H9 (cell line): ENCODE measurements around the gene FOXM1. TPM values are rescaled to one million over a fixed set of nuclear protein-coding genes. Genes with fewer than 3 reads are reported as not detected.
"Not testable (repeated sequence)": the region's sequence is repeated elsewhere in the genome, so short reads cannot be mapped to it uniquely, and the experiment has no call there.

Source experiments
- DNase-seq: peaks from one replicate; pipeline ENCODE4 v3.0.0-alpha.2; 2017
- H2AFZ ChIP-seq: one replicate; pipeline ENCODE4 v1.6.1; 2013; ENCODE audit warnings: mild to moderate bottlenecking, low read length, control low read depth, moderate library complexity
- H2AK5ac ChIP-seq: 2 replicates; pipeline ENCODE4 v1.6.1; 2013; ENCODE audit warnings: low read length, control low read depth, mixed read lengths; ENCODE audit not compliant: insufficient read length
- H2BK120ac ChIP-seq: one replicate; pipeline ENCODE4 v1.6.1; 2013; ENCODE audit warnings: low read depth, mild to moderate bottlenecking, low read length, control low read depth, inconsistent platforms; ENCODE audit not compliant: poor library complexity, severe bottlenecking
- H2BK12ac ChIP-seq: 2 replicates; pipeline ENCODE4 v1.6.1; 2013; ENCODE audit warnings: low read length, control low read depth, mixed read lengths, low read depth; ENCODE audit not compliant: insufficient read length
- H2BK15ac ChIP-seq: 2 replicates; pipeline ENCODE4 v1.6.1; 2013; ENCODE audit warnings: low read depth, low read length, control low read depth
- H2BK20ac ChIP-seq: one replicate; pipeline ENCODE4 v1.6.1; 2013; ENCODE audit warnings: low read depth, mild to moderate bottlenecking, low read length, control low read depth, inconsistent platforms; ENCODE audit not compliant: poor library complexity, severe bottlenecking
- H2BK5ac ChIP-seq: 2 replicates; pipeline ENCODE4 v1.6.1; 2013; ENCODE audit warnings: low read length, control low read depth, mixed read lengths; ENCODE audit not compliant: insufficient read length
- H3K14ac ChIP-seq: 2 replicates; pipeline ENCODE4 v1.6.1; 2013; ENCODE audit warnings: low read length, control low read depth; ENCODE audit not compliant: insufficient read depth
- H3K18ac ChIP-seq: 2 replicates; pipeline ENCODE4 v1.6.1; 2013; ENCODE audit warnings: low read depth, mild to moderate bottlenecking, mixed read lengths, low read length, control low read depth; ENCODE audit not compliant: insufficient read length
- H3K23ac ChIP-seq: 2 replicates; pipeline ENCODE4 v1.6.1; 2013; ENCODE audit warnings: low read length, control low read depth, mixed read lengths, low read depth; ENCODE audit not compliant: insufficient read length
- H3K23me2 ChIP-seq: 2 replicates; pipeline ENCODE4 v1.6.1; 2013; ENCODE audit warnings: low read depth, mild to moderate bottlenecking, mixed read lengths, low read length, control low read depth; ENCODE audit not compliant: insufficient read length, poor library complexity, severe bottlenecking
- H3K27ac ChIP-seq: 2 replicates; pipeline ENCODE4 v1.5.1; 2013; ENCODE audit warnings: low read length, control low read depth, mixed read lengths, low read depth; ENCODE audit not compliant: insufficient read length
- H3K27me3 ChIP-seq: 2 replicates; pipeline ENCODE4 v1.6.1; 2013; ENCODE audit warnings: low read length, control low read depth, inconsistent platforms; ENCODE audit not compliant: insufficient read depth
- H3K4ac ChIP-seq: 2 replicates; pipeline ENCODE4 v1.6.1; 2013; ENCODE audit warnings: low read depth, mild to moderate bottlenecking, control low read depth, inconsistent platforms, low read length, moderate library complexity
- H3K4me1 ChIP-seq: 2 replicates; pipeline ENCODE4 v1.6.1; 2013; ENCODE audit warnings: low read length, control low read depth, inconsistent platforms; ENCODE audit not compliant: insufficient read depth
- H3K4me2 ChIP-seq: 2 replicates; pipeline ENCODE4 v1.6.1; 2013; ENCODE audit warnings: low read length, control low read depth, mixed read lengths; ENCODE audit not compliant: insufficient read length, insufficient read depth
- H3K56ac ChIP-seq: 2 replicates; pipeline ENCODE4 v1.6.1; 2013; ENCODE audit warnings: low read depth, mild to moderate bottlenecking, mixed read lengths, low read length, control low read depth; ENCODE audit not compliant: insufficient read length
- H3K79me1 ChIP-seq: 2 replicates; pipeline ENCODE4 v1.6.1; 2013; ENCODE audit warnings: low read depth, mild to moderate bottlenecking, moderate library complexity, low read length, control low read depth, inconsistent platforms; ENCODE audit not compliant: insufficient read depth, poor library complexity, severe bottlenecking
- H3K79me2 ChIP-seq: 2 replicates; pipeline ENCODE4 v1.6.1; 2013; ENCODE audit warnings: low read length, control low read depth, inconsistent platforms; ENCODE audit not compliant: insufficient read depth
- H3K9ac ChIP-seq: 2 replicates; pipeline ENCODE4 v1.6.1; 2013; ENCODE audit warnings: low read length, control low read depth, mixed read lengths; ENCODE audit not compliant: insufficient read length; ENCODE audit errors: extremely low read depth
- H3K9me3 ChIP-seq: one replicate; pipeline ENCODE4 v1.6.1; 2013; ENCODE audit warnings: low read depth, low read length, inconsistent platforms; ENCODE audit not compliant: control insufficient read depth
- H3T11ph ChIP-seq: one replicate; pipeline ENCODE4 v1.6.1; 2013; ENCODE audit warnings: mild to moderate bottlenecking, low read length, control low read depth, inconsistent platforms
- H4K20me1 ChIP-seq: one replicate; pipeline ENCODE4 v1.6.1; 2013; ENCODE audit not compliant: control insufficient read depth, insufficient read length, insufficient read depth
- H4K5ac ChIP-seq: 2 replicates; pipeline ENCODE4 v1.6.1; 2013; ENCODE audit warnings: low read depth, mild to moderate bottlenecking, mixed read lengths, low read length, control low read depth; ENCODE audit not compliant: insufficient read length
- H4K8ac ChIP-seq: replicated peaks from 2 replicates; pipeline ENCODE4 v1.6.1; 2013; ENCODE audit warnings: low read length, control low read depth, mixed read lengths, low read depth; ENCODE audit not compliant: insufficient read length
- H4K91ac ChIP-seq: 2 replicates; pipeline ENCODE4 v1.6.1; 2013; ENCODE audit warnings: low read depth, mild to moderate bottlenecking, moderate library complexity, mixed read lengths, low read length, control low read depth; ENCODE audit not compliant: insufficient read length
- H3K27ac Mint-ChIP-seq, 3 experiments: 2 replicates in 2 of 3; 3 replicates in 1 of 3; pipeline ENCODE4 v1.8.0; 2020 to 2021; ENCODE audit warnings: mixed read lengths in 3 of 3, mild to moderate bottlenecking in 1 of 3, moderate library complexity in 1 of 3
- H3K27me3 Mint-ChIP-seq: 2 replicates; pipeline ENCODE4 v1.8.0; 2021; ENCODE audit warnings: low read depth, mild to moderate bottlenecking, moderate library complexity, mixed read lengths
- H3K36me3 Mint-ChIP-seq, 3 experiments: 2 replicates in 2 of 3; 3 replicates in 1 of 3; pipeline ENCODE4 v1.8.0; 2020 to 2021; ENCODE audit warnings: low read depth in 3 of 3, mixed read lengths in 3 of 3; ENCODE audit not compliant: insufficient read depth in 1 of 3
- H3K4me1 Mint-ChIP-seq, 2 experiments: 2 replicates each; pipeline ENCODE4 v1.8.0; 2020; ENCODE audit warnings: mixed read lengths in 2 of 2
- H3K4me3 Mint-ChIP-seq, 2 experiments: 2 replicates in 1 of 2; 3 replicates in 1 of 2; pipeline ENCODE4 v1.8.0; 2020 to 2021; ENCODE audit warnings: mild to moderate bottlenecking in 2 of 2, mixed read lengths in 2 of 2, moderate library complexity in 1 of 2
- H3K9me3 Mint-ChIP-seq, 2 experiments: 2 replicates in 1 of 2; 3 replicates in 1 of 2; pipeline ENCODE4 v1.8.0; 2020; ENCODE audit warnings: mild to moderate bottlenecking in 2 of 2, mixed read lengths in 2 of 2, moderate library complexity in 1 of 2
- WGBS: extraction: QIAGEN DNeasy Blood & Tissue Kit; methylation state at CpG from one replicate; pipeline ENCODE4 v1.1.7; 2013; ENCODE audit warnings: missing lambda C conversion rate, low lambda C conversion rate, mixed read lengths; ENCODE audit not compliant: insufficient read length; ENCODE audit errors: extremely low coverage; 5-methylcytosine and 5-hydroxymethylcytosine counted together
- total RNA-seq: library from RNA; stranded (reverse); gene quantifications from 2 replicates; pipeline ENCODE4 v1.2.1, GENCODE V29; 2021
- TF ChIP-seq, protein P1 (sequence below): fragments of 200-600 bp; sonication (generic); conservative IDR thresholded peaks from 3 replicates; pipeline ENCODE4 v1.8.0; 2021; ENCODE audit warnings: antibody characterized with exemption, mild to moderate bottlenecking

The FOXM1 gene
- total RNA-seq, 1 experiment from 2014 or later = 109 TPM

DNA sequence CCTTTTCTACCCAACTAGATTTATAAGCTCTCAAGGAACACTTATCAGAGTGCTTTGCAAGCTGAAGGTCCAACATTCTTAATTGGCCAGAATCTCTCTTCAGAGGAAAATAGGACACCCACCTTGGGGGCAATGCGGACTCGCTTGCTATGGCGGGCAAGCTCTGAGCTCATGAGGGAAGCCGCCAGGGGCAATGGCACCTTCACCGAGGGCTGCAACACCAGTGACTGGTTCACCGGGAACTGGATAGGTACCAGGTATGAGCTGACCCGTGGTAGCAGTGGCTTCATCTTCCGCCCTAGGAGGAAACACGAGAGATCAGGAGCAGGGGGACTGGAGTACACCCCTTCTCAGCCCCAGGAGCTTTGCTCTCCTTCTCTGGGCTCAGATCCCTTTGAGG, 12.8 kb downstream of the FOXM1 start:
- peaks cover 62 to 88% (median 88%) of the 10 kb centered on the region in 3 experiments; a peak in 6 of 7 replicates for H3K36me3 Mint-ChIP-seq
- WGBS = no CpG with 5 or more reads among the region's 9 CpGs
- DNase-seq = no peak

GRCh38 chr12:2863402-2863801, 13.6 kb downstream of the FOXM1 start:
- not testable (repeated sequence) for H3K79me1 ChIP-seq, H2BK20ac ChIP-seq, H3K23me2 ChIP-seq, H3K14ac ChIP-seq, H3K79me2 ChIP-seq, H4K5ac ChIP-seq, H4K91ac ChIP-seq, H2AK5ac ChIP-seq, H4K8ac ChIP-seq, H3K27ac Mint-ChIP-seq, H3K9me3 ChIP-seq, H2BK15ac ChIP-seq, H3T11ph ChIP-seq, H2AFZ ChIP-seq, H3K4me3 Mint-ChIP-seq, H3K4me1 Mint-ChIP-seq, H3K27me3 Mint-ChIP-seq, H3K23ac ChIP-seq, H3K27me3 ChIP-seq, DNase-seq, H2BK12ac ChIP-seq, H3K27ac ChIP-seq, H2BK120ac ChIP-seq, H4K20me1 ChIP-seq, H3K4ac ChIP-seq, H3K4me1 ChIP-seq, H3K4me2 ChIP-seq, H2BK5ac ChIP-seq, H3K56ac ChIP-seq, H3K9ac ChIP-seq, H3K18ac ChIP-seq, H3K9me3 Mint-ChIP-seq
- no CpG with 5 or more reads among the region's 7 CpGs for WGBS
- H3K36me3 Mint-ChIP-seq = peaks cover 64 to 88% (median 88%) of the 10 kb centered on the region in 3 experiments

More for the DNA sequence above, 12.8 kb downstream of the FOXM1 start:
- Histone ChIP-seq H2BK20ac (no peak overlapping the region), H3K27me3 (no peaks in the 10 kb centered on the region), H2BK15ac (no peak overlapping the region), H3K14ac (no peak overlapping the region), H2AK5ac (no peak overlapping the region), H4K91ac (no peak overlapping the region), H3K4me2 (no peak overlapping the region), H3K23ac (no peak overlapping the region), H3K79me1 (no peaks in the 10 kb centered on the region), H3K18ac (no peak overlapping the region), H2AFZ (no peak overlapping the region), H3T11ph (no peak overlapping the region), H3K4ac (no peak overlapping the region), H2BK120ac (no peak overlapping the region), H3K4me1 (no peaks in the 10 kb centered on the region), H4K8ac (no peak overlapping the region), H2BK5ac (no peak overlapping the region), H2BK12ac (no peak overlapping the region), H3K56ac (no peak overlapping the region), H4K5ac (no peak overlapping the region), H3K9me3 (no peaks in the 10 kb centered on the region), H3K27ac (no peak overlapping the region), H3K23me2 (no peaks in the 10 kb centered on the region), H3K9ac (no peak overlapping the region), H3K79me2 (no peaks in the 10 kb centered on the region), H4K20me1 (no peaks in the 10 kb centered on the region)
- TF ChIP-seq, protein P1, sequence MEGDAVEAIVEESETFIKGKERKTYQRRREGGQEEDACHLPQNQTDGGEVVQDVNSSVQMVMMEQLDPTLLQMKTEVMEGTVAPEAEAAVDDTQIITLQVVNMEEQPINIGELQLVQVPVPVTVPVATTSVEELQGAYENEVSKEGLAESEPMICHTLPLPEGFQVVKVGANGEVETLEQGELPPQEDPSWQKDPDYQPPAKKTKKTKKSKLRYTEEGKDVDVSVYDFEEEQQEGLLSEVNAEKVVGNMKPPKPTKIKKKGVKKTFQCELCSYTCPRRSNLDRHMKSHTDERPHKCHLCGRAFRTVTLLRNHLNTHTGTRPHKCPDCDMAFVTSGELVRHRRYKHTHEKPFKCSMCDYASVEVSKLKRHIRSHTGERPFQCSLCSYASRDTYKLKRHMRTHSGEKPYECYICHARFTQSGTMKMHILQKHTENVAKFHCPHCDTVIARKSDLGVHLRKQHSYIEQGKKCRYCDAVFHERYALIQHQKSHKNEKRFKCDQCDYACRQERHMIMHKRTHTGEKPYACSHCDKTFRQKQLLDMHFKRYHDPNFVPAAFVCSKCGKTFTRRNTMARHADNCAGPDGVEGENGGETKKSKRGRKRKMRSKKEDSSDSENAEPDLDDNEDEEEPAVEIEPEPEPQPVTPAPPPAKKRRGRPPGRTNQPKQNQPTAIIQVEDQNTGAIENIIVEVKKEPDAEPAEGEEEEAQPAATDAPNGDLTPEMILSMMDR = no peak
- H3K9me3 Mint-ChIP-seq = no peaks in the 10 kb centered on the region
- H3K4me3 Mint-ChIP-seq = no peak overlapping the region; a peak in 1 of 5 replicates
- no peaks in the 10 kb centered on the region for H3K27me3 Mint-ChIP-seq
- no peaks in the 10 kb centered on the region for H3K4me1 Mint-ChIP-seq
- no peak overlapping the region for H3K27ac Mint-ChIP-seq
